Retinal pigment epithelial cell (primary cell): ENCODE data around the gene ELAC2.
"Not testable (repeated sequence)": the region's sequence is repeated elsewhere in the genome, so short reads cannot be mapped to it uniquely, and the experiment has no call there.

ENCODE experiments used
- DNase-seq: peaks from one replicate; pipeline ENCODE4 v3.0.0-alpha.2; 2010; ENCODE audit warnings: low read depth
- H3K4me3 ChIP-seq: 2 replicates; pipeline ENCODE4 v1.5.1; 2011; ENCODE audit warnings: mild to moderate bottlenecking, low read length, control low read depth, moderate library complexity
- TF ChIP-seq, protein P1 (sequence below): conservative IDR thresholded peaks from 2 replicates; pipeline ENCODE4 v1.5.1; 2011; ENCODE audit warnings: low read depth, low read length, control low read depth, inconsistent platforms

ELAC2 gene

GRCh38 chr17:12979246-12979645, 38.6 kb downstream of the ELAC2 start:
- DNase-seq = no peak
- TF ChIP-seq, protein P1, sequence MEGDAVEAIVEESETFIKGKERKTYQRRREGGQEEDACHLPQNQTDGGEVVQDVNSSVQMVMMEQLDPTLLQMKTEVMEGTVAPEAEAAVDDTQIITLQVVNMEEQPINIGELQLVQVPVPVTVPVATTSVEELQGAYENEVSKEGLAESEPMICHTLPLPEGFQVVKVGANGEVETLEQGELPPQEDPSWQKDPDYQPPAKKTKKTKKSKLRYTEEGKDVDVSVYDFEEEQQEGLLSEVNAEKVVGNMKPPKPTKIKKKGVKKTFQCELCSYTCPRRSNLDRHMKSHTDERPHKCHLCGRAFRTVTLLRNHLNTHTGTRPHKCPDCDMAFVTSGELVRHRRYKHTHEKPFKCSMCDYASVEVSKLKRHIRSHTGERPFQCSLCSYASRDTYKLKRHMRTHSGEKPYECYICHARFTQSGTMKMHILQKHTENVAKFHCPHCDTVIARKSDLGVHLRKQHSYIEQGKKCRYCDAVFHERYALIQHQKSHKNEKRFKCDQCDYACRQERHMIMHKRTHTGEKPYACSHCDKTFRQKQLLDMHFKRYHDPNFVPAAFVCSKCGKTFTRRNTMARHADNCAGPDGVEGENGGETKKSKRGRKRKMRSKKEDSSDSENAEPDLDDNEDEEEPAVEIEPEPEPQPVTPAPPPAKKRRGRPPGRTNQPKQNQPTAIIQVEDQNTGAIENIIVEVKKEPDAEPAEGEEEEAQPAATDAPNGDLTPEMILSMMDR = no peak
- H3K4me3 ChIP-seq = no peak overlapping the region

DNA sequence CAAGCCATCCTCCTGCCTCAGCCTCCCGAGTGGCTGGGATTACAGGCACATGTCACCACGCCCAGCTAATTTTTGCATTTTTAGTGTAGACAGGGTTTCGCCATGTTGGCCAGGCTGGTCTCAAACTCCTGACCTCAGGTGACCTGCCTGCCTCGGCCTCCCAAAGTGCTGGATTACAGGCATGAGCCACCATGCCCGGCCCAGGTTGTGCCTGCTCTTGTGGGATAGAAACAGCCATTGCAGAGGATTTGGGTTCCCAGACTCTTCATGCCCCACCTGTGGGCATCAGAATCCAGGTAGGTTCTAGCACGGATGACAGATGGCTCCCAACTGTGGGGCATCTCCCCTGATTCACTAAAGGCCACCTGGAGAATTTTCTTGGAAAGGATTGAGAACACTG, 39.0 kb downstream of the ELAC2 start:
- H3K4me3 ChIP-seq, DNase-seq: not testable (repeated sequence)

- TF ChIP-seq, protein P1 = no peak
- no peak overlapping the region for H3K4me3 ChIP-seq
- no peak for DNase-seq
Observed at GRCh38 chr17:12977008-12977751, 40.6 kb downstream of the ELAC2 start.

DNA sequence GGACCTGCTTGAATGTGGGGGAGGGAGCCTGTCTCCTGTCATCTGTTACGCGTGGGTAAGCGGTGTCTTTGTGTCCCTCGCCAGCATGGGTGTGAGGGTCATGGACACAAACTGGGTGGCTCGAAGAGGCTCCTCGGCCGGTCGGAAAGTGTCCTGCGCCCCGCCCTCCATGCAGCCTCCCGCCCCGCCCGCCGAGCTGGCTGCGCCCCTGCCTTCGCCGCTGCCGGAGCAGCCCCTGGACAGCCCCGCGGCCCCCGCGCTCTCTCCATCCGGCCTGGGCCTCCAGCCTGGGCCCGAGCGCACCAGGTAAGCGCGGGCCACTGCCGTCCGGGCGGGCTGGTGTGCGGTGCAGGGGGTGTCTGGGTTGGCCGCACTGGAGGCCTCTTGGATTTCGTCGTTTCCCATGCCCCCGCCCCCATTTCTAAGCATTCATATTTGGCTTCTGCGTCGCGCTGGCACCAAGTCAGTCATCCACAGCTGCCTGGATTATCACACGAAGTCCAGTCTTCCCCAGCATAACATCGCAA, 43.8 kb downstream of the ELAC2 start:
- DNase-seq = no peak
- peak overlapping the region; percentile 41 for H3K4me3 ChIP-seq
- TF ChIP-seq, protein P1 = no peak

DNA sequence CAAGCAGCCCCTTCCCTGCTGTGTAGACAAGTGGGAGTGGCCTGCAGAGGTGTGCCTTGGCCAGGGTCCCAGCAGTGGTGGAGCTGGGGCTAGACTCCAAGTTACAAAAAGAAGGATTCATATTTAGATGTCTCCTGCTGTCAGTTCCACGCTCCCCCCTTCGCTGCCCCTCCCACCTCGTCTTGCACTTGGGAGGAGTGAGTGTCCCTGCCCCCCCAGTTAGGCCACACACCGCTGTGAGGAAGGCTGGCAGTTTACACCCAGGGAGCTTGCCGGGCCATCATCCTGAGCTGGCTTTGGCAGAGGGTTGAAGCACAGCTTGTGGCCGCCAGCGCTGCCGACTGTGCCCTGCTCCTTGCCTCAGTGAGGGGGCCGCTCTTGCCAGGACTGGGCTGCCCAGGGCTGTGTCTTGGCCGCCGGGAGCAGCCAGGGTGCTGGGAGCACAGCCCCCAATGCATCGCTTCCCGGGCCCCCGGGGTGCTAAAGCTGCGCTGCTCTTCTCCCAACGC, 44.3 kb downstream of the ELAC2 start:
- peak overlapping the region; percentile 41 for H3K4me3 ChIP-seq
- TF ChIP-seq, protein P1 = no peak
- DNase-seq = no peak

DNA sequence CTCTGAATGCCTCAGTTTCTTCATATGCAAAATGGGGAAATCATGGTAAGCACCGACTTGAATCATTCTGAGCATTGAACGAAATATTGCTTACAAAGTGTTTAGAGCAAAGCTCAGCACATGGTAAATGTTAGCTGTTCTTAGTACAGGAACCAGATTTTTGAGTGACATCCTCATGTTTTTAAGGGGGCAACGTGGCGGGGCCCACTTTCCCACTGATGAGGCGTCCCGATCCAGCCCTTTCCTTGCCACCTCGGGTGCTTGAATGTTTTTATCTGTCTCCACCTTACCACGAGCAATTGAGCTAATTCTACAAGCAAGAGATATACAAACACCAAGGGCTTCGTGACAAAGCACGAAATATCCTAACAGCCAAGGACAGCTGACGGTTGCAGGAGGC, 49.9 kb downstream of the ELAC2 start:
- no peak for DNase-seq
- no peak overlapping the region for H3K4me3 ChIP-seq
- TF ChIP-seq, protein P1 = no peak

DNA sequence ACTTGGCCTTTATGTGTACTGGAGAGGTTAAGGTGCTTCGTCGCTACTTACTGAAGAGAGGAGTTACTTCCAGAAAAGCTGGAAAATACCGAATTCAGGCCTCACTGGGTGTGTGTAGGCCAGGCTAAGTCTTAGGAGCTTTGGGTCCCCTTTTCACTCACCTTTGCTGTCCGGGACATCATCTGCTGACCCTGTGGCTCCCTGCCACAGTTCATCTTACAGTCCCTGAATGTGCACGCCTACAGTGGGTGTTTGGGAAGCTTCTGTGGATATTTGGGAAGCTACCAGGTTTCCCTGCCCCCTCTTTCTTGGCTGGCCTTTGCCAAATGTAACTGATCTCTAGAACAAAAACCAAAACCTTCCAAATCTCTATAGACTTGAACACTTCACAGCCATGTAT, 51.4 kb downstream of the ELAC2 start:
- no peak overlapping the region for H3K4me3 ChIP-seq
- DNase-seq = no peak
- TF ChIP-seq, protein P1 = no peak
